WTC11 (cell line): ENCODE measurements around the gene ARHGAP10. TPM values are rescaled to one million over a fixed set of nuclear protein-coding genes. Genes with fewer than 3 reads are reported as not detected.

ENCODE experiments used
- MYBL2 ChIP-seq: sonication (generic); formaldehyde crosslinking; IDR thresholded peaks from 2 replicates; pipeline ENCODE4 v1.8.1; 2023; ENCODE audit warnings: mild to moderate bottlenecking, moderate library complexity, missing genetic modification reagents
- PREB ChIP-seq: sonication (generic); formaldehyde crosslinking; IDR thresholded peaks from 2 replicates; pipeline ENCODE4 v1.8.1; 2022; ENCODE audit warnings: mild to moderate bottlenecking, missing genetic modification reagents, moderate library complexity, borderline replicate concordance
- ZNF671 ChIP-seq: fragments of 250-450 bp; sonication (Bioruptor Pico); IDR thresholded peaks from 2 replicates; pipeline ENCODE4 v1.8.0; 2021; ENCODE audit warnings: mild to moderate bottlenecking
- microRNA-seq: library from miRNA; unstranded; fragments of <30 nt; microRNA quantifications from one replicate; pipeline ENCODE4 v1.2.0, GENCODE V29; 2022; ENCODE audit warnings: borderline number of aligned reads
- total RNA-seq: library from RNA; stranded (reverse); gene quantifications from 3 replicates; pipeline ENCODE4 v1.2.3, GENCODE V29; 2021

ARHGAP10 gene
- total RNA-seq, 1 experiment from 2014 or later: 9.6 TPM

GRCh38 chr4:148120216-148120615 is 388.3 kb downstream of the ARHGAP10 start (continued):
- TF ChIP-seq MYBL2 (no peak), PREB (CRISPR knock-in tag) (no peak), ZNF671 (CRISPR knock-in tag) (no peak)

Small RNA genes within 50 kb of the gene (microRNA-seq; reads per million reads assigned to microRNA genes)
- 1.0 reads per million for gene MIR4799

Other genes starting within 250 kb of the ARHGAP10 start
- 42.3 to 43.7 TPM (median 43.4 TPM) in 3 replicates for gene TMEM184C, start 114.7 kb upstream of the ARHGAP10 start, total RNA-seq
- gene PRMT9, start 47.9 kb upstream of the ARHGAP10 start, total RNA-seq: 9.5 to 11.4 TPM (median 10.4 TPM) in 3 replicates